Right atrium auricular region (tissue), 2 donors: ENCODE results near the gene PRKCE. TPM values are rescaled to one million over a fixed set of nuclear protein-coding genes. Genes with fewer than 3 reads are reported as not detected.

ENCODE experiments used
- DNase-seq: peaks from one replicate; pipeline ENCODE4 v3.0.0-alpha.2; 2019; ENCODE audit warnings: low spot score
- H3K27ac ChIP-seq, 2 donors: fragments of 200-600 bp; sonication (generic); 1 replicate in 1 of 2; 2 replicates in 1 of 2; pipeline ENCODE4 v1.5.1; 2016 to 2019
- H3K27me3 ChIP-seq, 2 donors: fragments of 200-600 bp; sonication (generic); one replicate each; pipeline versions ENCODE4 v1.5.1 to v1.6.0; 2017 to 2019
- H3K36me3 ChIP-seq: fragments of 200-600 bp; sonication (generic); one replicate; pipeline ENCODE4 v1.5.1; 2016
- H3K4me1 ChIP-seq, 2 donors: fragments of 200-600 bp; sonication (generic); one replicate each; pipeline versions ENCODE4 v1.5.1 to v1.6.0; 2017 to 2019
- H3K4me3 ChIP-seq, 2 donors: fragments of 200-600 bp; sonication (generic); 1 replicate in 1 of 2; 2 replicates in 1 of 2; pipeline ENCODE4 v1.5.1; 2017 to 2019; ENCODE audit warnings: mild to moderate bottlenecking in 1 of 2, moderate library complexity in 1 of 2
- H3K9me3 ChIP-seq, 2 donors: fragments of 200-600 bp; sonication (generic); one replicate each; pipeline ENCODE4 v1.5.1; 2019
- CTCF ChIP-seq, 2 donors: fragments of 200-600 bp; sonication (generic); IDR thresholded peaks; one replicate each; pipeline ENCODE4 v1.5.1; 2019; ENCODE audit warnings: antibody characterized with exemption in 2 of 2
- total RNA-seq, 2 donors: library from RNA; depleted of rRNA; stranded (reverse); fragments of >200 nt; gene quantifications; one replicate each; pipeline ENCODE4 v1.1.0, GENCODE V29; 2016

PRKCE gene
- 10 to 100 TPM in 1 of 2 donors, 1 to 10 TPM in 1; 7.2 to 11.8 TPM for total RNA-seq

DNA sequence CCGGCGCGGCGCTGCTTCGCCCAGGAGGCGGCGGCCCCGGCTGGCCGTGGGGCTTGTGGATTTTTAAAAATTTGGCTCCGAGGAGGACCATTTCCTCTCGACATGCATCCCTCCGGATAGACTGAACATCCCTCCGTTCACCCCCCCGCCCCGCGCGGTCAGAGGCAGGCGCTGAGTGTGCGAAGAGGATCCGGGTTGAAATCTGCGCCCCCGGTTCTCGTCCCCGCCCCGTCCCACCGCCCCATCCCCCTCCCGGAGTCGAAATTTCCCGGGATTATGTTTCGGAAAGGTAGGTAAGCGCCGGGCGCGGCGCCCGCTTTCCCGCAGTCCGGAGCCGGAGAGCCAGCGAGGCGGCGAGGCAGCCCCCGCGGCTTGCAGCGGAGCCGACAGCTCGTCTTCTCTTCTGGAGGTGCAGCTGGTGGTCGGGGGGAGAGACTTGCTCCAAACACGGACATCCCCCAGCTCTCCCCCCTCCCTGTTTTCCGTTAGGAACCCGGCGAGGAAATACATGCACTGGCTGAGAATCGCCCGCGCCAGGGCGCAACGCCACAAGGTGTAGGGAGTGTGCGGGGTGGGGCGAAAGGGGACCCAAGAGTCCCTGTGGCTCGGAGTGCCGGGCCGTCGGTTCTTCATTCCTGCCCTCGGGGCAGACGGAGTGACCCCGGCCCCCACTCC, at the start of gene PRKCE:
PRKCE (plus strand) TSS at position 261 of the 675 bp plus-strand sequence.
- Histone ChIP-seq H3K36me3 (no peaks in the 10 kb centered on the region), H3K4me1 (peaks cover 0 to 40% of the 10 kb centered on the region in 2 donors), H3K27ac (peak within 1 kb of the TSS; percentile 99 to 100), H3K9me3 (no peaks in the 10 kb centered on the region), H3K27me3 (no peaks in the 10 kb centered on the region), H3K4me3 (peak within 1 kb of the TSS; percentile 89 to 97)
- DNase-seq, result peak; percentile 67
- TF ChIP-seq CTCF (IDR thresholded peaks at IDR 0.05), result no peak

GRCh38 chr2:45602624-45603023, 48.9 kb upstream of the PRKCE start:
- no peak for TF ChIP-seq CTCF (IDR thresholded peaks at IDR 0.05)
- no peak overlapping the region for H3K4me3 ChIP-seq
- H3K4me1 ChIP-seq, result no peaks in the 10 kb centered on the region
- no peaks in the 10 kb centered on the region for H3K9me3 ChIP-seq
- H3K36me3 ChIP-seq, result peaks cover 33% of the 10 kb centered on the region
- no peaks in the 10 kb centered on the region for H3K27me3 ChIP-seq
- no peak for DNase-seq
- H3K27ac ChIP-seq, result no peak overlapping the region

DNA sequence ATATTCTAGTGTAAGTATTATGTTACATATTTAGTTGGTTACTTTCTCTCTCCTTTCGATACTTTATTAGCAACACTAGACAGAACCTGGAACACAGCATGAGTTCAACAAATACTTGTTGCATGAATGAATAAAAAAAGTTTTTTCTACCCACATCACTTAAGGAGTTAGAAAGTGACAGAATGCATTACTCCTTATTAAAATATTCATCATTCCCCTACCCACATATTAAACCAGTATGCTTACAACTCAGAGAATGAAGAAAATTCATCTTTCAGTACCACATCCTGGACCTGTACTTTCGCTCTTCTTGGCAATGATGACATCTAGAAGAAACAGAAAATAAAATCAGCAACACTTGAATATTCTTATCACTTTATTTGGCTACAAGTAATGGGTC, 46.4 kb upstream of the PRKCE start:
- TF ChIP-seq CTCF (IDR thresholded peaks at IDR 0.05), result no peak
- H3K4me3 ChIP-seq, result no peak overlapping the region
- no peak for DNase-seq
- no peaks in the 10 kb centered on the region for H3K27me3 ChIP-seq
- H3K9me3 ChIP-seq, result no peaks in the 10 kb centered on the region
- H3K27ac ChIP-seq, result no peak overlapping the region
- peaks cover 0 to 3% of the 10 kb centered on the region in 2 donors for H3K4me1 ChIP-seq
- H3K36me3 ChIP-seq, result peaks cover 17% of the 10 kb centered on the region

DNA sequence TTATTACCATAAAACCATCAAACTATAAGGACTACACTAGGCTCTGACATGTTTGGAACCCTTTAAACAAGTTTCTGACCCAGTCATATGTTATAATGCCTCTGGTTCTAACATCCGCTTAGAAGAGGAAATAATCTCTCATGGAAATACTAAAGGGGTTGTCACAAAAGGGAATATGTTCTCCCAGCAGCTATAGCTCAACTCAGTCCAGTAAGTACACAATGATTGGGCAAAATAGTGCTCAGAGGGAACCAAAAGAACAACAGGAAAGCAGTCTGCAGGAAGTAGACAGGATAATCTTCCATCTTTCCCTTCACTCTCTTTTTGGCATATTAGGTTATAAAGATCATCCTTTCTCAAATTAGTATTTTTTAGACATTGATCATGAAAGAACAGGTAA, 44.7 kb upstream of the PRKCE start:
- Histone ChIP-seq H3K4me1 (peaks cover 0 to 10% of the 10 kb centered on the region in 2 donors), H3K27me3 (no peaks in the 10 kb centered on the region), H3K36me3 (peaks cover 9% of the 10 kb centered on the region), H3K9me3 (no peaks in the 10 kb centered on the region), H3K4me3 (no peak overlapping the region), H3K27ac (no peak overlapping the region)
- no peak for DNase-seq
- TF ChIP-seq CTCF (IDR thresholded peaks at IDR 0.05), result no peak

GRCh38 chr2:45607701-45608100, 43.8 kb upstream of the PRKCE start:
- peaks cover 0 to 11% of the 10 kb centered on the region in 2 donors for H3K4me1 ChIP-seq
- H3K27ac ChIP-seq, result no peak overlapping the region
- no peak for DNase-seq

More at GRCh38 chr2:45607701-45608100, 43.8 kb upstream of the PRKCE start:
- Histone ChIP-seq H3K27me3 (no peaks in the 10 kb centered on the region), H3K36me3 (peaks cover 7% of the 10 kb centered on the region), H3K9me3 (no peaks in the 10 kb centered on the region), H3K4me3 (no peak overlapping the region)
- TF ChIP-seq CTCF (IDR thresholded peaks at IDR 0.05), result peak in 1 of 2 donors; percentile 36
